Central memory CD4-positive, alpha-beta T cell (primary cell): ENCODE results near the gene ATE1.
"Not testable (repeated sequence)": the region's sequence is repeated elsewhere in the genome, so short reads cannot be mapped to it uniquely, and the experiment has no call there.

Experiments used
- DNase-seq: peaks from one replicate; pipeline ENCODE4 v3.0.0; 2022

The ATE1 gene

DNA sequence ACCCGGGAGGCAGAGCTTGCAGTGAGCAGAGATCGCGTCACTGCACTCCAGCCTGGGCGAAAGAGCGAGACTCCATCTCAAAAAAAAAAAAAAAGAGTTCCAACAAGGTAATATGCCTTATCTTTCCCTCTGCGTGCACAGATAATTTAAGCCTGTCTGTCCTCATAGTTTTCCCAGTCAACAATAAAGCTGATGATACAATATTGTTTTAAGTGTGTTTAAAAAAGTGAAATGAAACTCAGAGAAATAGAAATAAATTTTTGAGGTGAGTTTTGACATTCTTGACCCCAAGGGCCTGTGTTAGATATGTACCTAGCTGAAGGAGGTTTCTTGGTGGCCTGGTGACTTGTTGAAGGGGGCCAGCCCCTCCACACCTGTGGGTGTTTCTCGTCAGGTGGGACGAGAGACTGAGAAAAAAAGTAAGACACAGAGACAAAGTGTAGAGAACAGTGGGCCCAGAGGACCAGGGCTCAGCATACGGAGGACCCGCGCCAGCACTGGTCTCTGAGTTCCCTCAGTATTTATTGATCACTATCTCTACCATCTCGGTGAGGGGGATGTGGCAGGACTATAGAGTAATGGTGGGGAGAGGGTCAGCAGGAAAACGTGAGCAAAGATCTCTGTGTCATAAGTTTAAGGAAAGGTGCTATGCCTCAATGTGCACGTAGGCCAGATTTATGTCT lies 1.9 kb upstream of the ATE1 start:
- DNase-seq = not testable (repeated sequence)

DNA sequence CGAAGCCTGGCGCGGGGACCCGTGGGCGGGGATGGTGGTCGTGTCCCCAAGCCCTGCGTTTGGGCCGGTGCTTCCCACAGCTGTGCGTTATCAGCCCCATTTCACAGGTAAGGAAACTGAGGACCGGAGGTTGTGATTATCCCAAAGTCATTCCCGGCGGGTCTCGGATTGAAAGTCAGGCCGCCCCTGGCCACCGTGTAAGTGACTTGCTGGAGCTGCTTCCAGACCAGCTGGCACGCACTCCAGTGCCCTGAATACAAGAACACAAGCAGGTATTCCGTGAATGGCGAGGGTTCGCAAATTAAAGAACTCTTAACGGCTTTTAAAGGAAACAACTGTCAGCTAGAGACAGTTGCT lies 675 bp upstream of the ATE1 start:
- no peak for DNase-seq

DNA sequence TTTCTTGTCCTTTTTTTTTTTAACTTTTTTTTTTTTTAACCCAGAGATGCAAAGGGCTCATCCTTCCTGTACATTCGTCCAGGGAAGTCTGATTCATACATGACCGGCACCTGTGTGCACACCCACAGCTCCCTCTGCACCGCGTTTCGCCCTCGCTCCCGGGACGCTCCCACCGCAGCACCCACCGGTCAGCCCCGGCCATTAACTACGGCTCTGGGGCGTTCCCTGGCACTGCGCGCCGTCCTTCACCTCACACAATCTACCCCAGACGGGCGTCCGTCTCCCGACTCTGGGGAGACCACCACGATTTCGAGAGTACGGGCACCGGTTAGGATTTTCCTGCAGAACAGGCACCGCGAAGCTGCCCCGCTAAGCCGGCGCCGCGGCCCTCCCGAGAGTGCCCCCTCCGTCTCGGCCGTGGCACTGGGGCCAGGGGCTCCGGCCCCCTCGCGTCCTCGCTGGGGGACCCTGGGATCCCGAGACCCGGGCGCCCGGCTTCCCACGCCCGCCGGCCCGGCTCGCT lies 452 bp downstream of the ATE1 start:
- no peak for DNase-seq

DNA sequence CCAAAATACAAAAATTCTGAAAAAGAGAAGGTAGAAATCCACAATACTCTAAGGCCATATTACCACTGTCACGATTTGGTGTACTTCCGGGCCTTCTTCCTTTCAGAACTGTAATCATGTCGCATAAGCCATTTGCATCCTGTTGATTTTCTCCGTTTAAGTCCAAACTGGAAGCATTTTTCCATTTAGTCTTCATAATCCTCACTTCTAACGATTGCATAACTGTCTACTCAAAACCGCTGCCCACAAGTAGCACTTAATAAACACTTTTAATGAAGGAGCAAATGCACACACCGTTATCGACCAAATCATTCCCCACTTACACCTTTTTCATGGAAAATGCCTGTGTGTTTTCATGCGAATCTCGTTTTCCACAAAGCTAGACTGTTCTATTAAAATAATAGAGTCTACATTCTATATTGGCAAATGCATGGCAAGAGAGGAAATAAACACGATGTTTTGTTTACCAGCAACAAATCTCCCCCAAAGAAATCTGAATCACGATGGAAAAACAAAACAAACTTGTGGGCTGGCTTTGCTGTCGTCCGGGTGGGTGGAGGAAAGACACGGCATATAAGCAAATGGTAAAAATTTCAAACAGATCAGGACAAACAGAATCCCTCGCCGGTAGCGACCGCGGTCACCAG lies 1.0 kb downstream of the ATE1 start:
- DNase-seq = peak; percentile 3

DNA sequence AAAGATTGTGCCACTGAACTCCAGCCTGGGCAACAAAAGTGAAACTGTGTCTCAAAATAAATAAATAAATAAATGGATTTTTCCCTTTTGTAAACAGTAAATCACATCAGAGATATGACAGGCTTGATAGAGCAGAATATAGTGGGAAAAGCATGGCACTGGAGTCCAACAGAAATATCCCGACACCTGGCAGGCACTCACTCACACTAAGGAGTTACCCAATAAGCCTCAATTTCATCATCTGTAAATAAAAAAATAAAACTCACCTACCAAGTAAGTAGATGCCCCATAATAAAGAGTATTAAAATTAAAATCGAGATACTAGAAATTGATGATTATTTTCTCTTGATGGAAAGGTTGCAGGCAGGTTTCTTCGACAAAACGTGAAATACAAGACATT lies 1.7 kb downstream of the ATE1 start:
- DNase-seq = no peak

DNA sequence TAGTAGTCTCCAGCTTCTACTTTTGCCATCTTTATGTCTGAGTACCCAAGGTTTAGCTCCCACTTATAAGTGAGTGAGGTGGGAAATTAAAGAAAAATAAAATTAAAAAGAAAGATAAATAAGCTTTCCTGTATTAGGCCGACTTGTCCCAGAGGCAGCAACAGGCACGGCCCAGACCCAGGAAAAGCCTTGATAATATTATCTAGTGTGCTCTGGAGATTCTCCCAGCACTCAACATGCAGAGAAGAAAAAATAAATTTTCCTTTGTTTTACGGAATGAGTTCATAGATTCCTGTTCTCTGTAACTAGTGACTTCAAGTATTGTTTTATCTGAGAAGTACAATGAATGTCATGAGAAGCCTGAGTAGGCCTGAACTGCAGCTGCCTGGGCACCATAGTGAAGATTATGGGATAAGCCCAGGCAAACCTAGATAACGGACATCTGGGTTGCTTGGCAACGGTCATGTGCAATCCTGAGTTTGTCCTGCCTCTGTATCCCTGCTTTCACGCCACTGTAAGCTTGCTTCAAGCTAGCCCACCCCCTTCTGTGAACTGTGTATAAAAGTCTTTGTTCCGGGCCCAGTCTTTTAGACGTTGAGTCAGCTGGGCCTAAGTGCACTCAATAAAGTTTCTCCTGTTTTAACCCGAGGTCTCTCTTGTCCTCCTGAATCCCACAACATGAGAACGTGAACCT lies 6.4 kb downstream of the ATE1 start:
- DNase-seq = no peak

DNA sequence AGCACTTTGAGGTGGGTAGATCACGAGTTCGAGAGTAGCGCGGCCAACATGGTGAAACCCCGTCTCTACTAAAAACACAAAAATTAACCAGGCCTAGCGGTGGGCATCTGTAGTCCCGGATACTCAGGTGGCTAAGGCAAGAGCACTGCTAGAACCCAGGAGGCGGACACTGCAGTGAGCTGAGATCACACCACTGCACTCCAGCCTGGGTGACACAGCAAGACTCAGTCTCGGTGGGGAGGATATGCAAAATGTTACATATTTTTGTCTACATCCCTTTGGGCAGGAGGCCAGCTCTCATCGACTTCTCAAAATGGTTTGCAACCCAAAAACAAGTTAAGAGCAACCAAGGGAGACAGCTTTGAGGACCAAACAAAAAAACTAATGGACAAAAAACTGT lies 8.2 kb downstream of the ATE1 start:
- DNase-seq = no peak

DNA sequence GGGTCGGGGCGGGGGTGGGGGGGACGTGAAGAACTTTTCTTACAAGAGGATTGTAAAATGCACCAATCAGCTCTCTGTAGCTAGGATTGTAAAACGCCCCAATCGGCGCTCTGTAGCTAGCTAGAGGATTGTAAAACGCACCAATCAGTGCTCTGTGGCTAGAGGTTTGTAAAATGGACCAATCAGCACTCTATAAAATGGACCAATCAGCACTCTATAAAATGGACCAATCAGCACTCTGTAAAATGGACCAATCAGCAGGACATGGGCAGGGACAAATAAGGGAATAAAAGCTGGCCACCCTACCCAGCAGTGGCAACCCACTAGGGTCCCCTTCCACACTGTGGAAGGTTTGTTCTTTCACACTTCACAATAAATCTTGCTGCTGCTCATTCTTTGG lies 9.0 kb downstream of the ATE1 start:
- not testable (repeated sequence) for DNase-seq

DNA sequence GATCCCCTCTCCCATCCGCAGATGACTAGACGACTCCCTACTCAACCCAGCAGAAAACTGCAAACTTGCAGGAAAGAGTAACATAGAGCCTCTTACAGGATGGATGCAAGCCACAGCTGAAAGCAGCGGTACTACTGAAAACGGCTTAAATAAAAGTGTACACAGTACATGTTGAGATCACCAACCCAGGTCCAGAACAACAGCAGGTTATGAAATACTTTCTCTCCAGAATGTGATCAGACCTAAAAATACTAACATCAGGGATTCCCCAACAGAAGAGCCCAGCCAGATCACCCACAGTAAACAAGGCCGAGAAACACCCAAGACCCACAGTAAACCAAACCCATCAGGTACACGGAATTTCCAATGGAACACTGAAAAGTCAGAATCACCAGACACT lies 13.2 kb downstream of the ATE1 start:
- no peak for DNase-seq

DNA sequence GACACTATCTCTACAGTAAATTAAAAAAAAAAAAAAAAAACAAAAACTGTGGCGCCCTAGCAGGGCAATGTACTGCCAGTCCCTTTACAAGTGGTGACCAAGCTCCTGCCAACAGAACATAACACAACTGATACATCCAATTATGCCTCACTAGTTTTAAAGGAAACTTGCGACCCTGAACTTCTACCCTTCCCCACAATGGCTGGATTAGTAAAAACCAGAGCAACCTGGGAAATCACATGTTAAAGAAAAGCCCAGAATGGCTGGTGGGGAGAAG lies 16.5 kb downstream of the ATE1 start:
- DNase-seq = no peak

DNA sequence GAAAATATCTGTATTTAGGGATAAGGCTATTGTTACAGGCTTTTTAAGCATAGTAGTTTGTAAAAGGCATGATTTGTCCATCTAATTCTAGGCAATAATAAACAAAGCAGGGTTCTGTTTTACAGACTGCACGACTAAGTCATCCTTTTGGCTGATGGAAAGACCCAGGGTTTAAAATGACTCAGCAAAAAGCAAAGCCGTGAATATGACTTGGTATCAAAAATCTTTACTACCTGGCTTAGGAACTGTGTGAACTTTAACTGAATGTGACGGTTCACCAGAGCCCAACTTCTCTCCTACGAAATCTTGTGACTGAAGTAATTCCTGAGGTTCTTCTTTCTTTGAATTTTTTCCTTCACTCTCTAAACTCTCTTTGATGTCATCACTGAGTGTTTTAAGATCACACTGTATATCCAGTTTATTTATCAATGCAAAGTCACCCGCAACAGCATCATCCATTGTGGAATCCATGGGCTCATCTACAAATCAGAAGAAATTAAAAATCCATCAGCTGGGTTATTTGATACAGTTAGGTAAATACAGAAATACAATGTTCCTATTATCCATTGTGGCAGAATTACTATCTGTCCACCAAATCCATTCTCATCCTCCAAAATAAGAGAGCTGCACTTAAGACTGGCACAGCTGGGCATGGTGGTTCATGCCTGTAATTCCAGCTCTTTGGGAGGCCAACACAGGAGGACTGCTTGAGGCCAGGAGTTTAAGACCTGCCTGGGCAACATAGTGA lies 17.0 kb downstream of the ATE1 start:
- no peak for DNase-seq

DNA sequence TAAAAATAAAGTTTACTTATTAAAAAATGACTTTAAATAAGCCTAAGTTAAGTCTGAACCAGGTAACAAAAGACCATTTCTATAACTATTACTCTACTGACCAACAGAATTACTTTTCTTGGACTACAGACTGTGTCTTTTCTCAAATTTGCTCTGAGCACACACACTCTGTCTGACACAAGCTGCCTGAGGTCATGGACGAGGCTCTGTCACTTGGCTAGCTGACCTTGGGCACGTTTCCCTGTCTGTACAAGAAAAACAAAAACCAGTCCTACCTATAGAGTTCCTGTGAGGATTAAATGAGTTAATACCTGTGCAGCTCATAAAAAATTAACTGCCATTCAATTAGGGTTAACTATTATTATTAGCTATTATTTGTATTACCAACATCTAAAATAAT lies 22.9 kb downstream of the ATE1 start:
- no peak for DNase-seq

DNA sequence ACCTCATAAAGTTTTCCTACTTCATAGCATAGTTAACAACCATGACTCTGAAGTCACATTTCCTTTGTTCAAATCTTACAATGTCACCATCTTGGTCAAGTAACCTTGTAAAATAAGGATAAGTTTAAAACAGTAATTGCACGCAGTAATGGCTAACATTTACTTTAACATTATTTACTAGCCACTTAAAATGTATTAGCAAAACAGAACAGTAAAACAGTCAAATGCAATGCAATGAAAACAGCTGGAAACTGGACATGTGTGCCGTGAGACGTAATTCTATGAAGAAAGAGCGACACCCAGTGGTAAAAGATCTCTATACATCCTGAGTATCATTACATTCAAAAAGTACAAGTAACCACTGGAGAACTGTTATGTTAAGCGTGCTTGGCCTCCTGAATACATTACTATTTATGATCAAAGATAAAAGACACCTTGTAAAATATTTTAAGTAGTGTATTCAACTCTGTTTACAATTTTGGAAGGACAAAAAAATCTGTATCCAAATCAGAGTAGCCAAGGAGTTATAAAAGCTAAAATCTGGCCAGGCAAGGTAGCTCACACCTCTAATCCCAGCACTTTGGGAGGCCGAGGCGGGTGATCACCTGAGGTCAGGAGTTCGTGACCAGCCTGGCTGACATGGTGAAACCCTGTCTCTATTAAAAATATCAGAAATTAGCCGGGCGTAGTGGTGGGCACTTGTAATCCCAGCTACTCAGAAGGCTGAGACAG lies 27.2 kb downstream of the ATE1 start:
- DNase-seq = peak; percentile 24

DNA sequence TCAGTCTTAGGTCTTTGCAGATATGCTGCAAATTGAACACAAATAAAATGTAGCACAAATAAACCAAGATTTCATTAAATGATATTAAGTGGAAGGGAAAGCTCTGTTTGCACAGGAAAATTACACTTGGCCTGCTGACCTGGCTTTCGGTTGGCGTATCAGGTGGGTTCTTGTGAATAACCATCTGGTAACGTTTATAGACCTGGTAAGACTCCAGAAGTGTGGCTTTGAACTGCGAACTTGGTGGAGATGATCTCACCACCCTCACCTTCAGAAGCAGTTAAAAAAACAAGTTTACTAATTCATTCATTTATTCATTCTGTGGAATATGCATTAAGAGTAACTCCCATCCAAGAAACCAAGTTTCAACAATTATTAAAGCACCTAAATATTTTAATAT lies 28.1 kb downstream of the ATE1 start:
- DNase-seq = no peak

DNA sequence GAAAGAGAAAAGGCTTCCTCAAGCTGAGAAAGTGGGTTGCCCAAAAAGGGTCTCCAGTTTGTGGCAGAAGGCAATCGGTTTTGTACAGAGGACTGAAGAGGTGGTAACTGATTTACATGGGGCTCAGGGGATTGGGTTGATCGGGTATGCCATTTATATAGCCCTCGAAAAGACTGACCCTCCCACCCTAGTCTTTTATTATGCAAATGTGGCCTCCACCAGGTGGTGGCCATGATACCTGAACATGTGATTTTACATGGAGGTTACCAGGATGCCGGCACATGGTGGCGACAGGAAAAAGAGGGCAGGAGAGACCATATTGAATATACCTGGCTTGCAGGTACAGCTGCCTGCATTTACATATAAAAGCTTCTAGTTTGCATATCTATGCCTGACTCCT lies 36.7 kb downstream of the ATE1 start:
- DNase-seq = no peak

DNA sequence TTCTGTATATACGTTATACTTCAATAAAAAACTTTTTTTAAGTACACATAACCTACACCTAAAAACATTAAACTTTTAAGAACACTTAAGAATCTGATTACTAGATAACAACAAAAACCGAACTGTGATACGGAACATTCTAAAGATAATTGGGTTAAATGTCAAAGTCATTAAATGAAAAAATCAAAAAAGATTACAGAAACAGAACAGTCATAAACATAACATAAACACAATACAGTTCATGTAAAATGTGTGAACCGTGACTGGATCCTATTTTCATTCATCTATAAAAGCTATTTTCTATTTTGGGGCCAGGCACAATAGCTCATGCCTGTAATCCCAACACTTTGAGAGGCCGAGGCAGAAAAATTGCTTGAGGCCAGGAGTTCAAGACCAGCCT lies 38.6 kb downstream of the ATE1 start:
- no peak for DNase-seq

DNA sequence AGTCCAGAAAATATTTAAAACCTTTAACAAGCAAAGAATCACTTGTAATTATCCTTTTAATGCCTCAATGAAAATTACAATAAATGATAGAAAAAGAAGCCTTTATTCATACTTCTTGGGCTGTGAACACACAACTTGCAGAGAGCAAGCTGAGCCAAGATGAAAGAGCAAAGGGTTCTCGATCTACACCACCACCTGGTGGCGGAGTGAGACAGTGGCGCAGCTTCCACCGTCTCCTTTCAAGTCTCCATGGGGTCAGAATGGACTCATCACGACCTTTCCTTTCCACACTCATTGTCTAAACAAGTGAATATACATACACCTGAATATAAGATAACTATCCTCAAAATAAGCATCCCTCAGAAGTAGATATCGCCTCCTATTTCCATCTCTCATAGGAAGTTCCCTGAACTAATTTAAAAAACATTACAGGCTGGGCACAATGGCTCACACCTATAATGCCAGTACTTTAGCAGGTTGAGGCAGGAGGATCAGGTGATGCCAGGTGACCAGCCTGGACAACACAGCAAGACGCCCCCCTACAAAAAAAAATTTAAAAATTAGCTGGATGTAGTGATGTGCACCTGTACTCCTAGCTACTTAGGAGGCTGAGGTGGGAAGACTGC lies 40.7 kb downstream of the ATE1 start:
- peak; percentile 8 for DNase-seq

DNA sequence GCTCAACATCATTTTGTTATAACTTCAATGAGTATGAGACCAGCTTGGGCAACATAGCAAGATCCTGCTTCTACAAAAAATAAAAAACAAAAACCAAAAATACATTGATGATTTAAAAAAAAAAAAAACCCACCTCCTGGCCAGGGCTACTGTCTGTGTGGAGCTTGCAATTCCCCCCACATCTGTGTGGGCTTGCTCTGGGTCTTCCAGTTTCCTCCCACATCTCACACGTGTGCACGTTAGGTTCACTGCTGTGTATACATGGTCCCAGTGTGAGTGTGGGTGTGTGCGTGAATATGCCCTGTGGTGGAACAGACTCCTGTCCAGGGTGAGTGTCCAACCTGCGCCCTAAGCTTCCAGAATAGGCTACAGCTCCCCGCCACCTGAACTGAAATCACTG lies 41.6 kb downstream of the ATE1 start:
- no peak for DNase-seq

DNA sequence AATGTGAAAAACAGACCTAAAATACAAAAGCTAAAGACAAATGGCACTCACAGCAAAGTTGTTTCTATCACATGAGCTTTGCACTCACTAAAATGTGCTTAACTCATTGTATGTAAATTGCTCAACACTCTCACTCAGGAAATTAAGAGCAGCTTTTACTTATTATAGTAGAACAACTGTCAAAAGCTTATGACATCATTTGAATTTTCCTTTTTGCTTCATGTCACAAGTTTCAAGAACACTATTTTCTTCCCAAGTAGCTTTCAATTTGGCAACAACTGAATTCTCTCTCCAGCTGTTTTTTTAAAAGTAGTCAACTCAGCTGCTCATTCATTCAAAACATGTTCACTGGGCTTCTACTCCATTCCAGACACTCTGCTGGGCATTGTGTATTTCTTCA lies 46.9 kb downstream of the ATE1 start:
- DNase-seq = no peak

DNA sequence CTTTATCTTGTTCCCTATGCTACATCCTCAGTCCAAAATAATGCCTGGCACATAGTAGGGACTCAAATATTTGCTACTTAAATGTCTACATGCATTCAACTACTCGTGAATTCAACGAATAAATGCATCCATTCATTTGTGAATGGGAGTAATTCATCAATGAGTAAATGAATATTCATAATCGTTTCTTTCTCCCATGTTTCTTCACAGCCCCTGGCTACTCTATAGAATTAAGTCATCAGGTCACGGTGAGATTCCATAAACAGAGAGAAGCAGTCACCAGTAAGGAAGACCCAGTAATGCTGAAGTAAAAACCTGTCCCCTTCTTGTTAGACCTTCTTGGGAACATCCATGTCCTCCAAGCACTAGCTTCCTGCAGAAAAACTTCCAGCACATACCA lies 48.4 kb downstream of the ATE1 start:
- no peak for DNase-seq

DNA sequence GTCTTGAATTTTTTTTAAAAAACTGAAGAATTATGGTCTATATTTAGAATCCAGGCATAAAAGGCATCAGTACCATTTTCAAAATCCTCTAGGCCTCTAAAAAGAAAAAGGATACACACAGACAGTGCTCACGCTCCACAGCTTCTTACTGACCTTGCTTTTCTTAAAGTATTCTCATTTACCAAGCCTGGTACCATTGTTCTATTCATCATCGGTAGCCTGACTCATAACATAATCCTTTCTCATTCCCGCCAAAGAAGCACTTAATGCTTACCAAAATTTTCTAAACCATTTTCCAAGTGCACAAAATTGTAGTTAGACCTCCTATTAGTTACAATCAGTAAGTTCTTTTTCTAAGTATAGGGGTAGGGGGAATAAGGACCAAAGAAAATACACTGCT lies 54.6 kb downstream of the ATE1 start:
- DNase-seq = no peak

DNA sequence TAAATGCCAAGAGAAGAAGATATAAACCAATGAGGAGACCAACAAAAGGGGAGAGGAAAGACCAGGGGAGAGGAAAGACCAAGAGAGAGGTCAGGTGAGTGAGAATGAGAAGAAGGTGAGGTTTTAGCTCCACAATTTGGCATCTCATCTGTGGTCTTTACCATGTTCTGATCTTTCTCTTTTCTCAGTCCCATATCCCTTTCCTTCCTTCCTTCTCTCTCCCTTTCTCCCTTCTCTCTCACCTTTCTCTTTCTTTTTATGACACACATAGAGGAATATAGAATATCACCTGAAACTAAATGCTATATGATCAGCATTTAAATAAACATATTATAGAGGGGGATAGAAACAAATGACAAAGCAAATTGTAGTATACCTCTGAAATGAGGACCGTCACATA lies 57.4 kb downstream of the ATE1 start:
- DNase-seq = no peak

DNA sequence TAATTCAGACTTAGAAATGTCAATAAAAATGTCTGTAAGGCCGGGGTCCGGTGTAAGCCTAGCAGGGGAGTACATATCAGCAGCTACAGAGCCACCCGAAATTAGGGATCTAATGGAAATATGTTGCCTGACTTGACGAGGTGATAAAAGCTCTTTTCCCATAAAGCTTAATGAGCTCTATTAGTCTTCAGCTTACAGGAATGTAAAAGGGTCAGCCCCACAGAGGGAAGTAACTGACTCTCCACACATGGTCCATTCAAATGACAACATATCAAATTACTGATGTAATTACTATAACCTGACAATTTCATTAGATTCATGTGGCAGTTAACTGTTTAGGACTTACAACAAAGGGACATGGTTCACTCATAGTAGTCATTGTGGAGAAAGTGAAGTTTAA lies 62.3 kb downstream of the ATE1 start:
- DNase-seq = no peak
